Loucy (cell line): ENCODE data around the gene RINT1.
A peak's percentile ranks its signal among the peaks of the same experiment; 100 is the strongest.
"Not testable (repeated sequence)": the region's sequence is repeated elsewhere in the genome, so short reads cannot be mapped to it uniquely, and the experiment has no call there.

Experiments
- H2AFZ ChIP-seq: fragments of 200-600 bp; sonication (generic); 2 replicates; pipeline ENCODE4 v1.6.0; 2016; ENCODE audit warnings: antibody characterized with exemption, mild to moderate bottlenecking, low read length, moderate library complexity
- H3F3A ChIP-seq: fragments of 200-600 bp; 2 replicates; pipeline ENCODE4 v1.6.0; 2016; ENCODE audit warnings: antibody characterized with exemption, low read depth, mild to moderate bottlenecking
- H3K27me3 ChIP-seq: fragments of 200-600 bp; sonication (generic); 2 replicates; pipeline ENCODE4 v1.6.1; 2014; ENCODE audit warnings: low read length, mild to moderate bottlenecking; ENCODE audit not compliant: insufficient read depth, poor library complexity, severe bottlenecking
- H3K36me3 ChIP-seq: fragments of 200-600 bp; sonication (generic); 2 replicates; pipeline ENCODE4 v1.6.1; 2016; ENCODE audit warnings: low read length; ENCODE audit not compliant: insufficient read depth
- H3K4me1 ChIP-seq: fragments of 200-600 bp; sonication (generic); 2 replicates; pipeline ENCODE4 v1.5.1; 2014; ENCODE audit warnings: low read length, mild to moderate bottlenecking; ENCODE audit not compliant: insufficient read depth, poor library complexity, severe bottlenecking
- H3K4me2 ChIP-seq: fragments of 200-600 bp; sonication (generic); 2 replicates; pipeline ENCODE4 v1.6.0; 2014; ENCODE audit warnings: antibody characterized with exemption, low read length, low read depth, mild to moderate bottlenecking; ENCODE audit not compliant: poor library complexity, severe bottlenecking
- H3K4me3 ChIP-seq: fragments of 200-600 bp; sonication (generic); 2 replicates; pipeline ENCODE4 v1.5.1; 2014; ENCODE audit warnings: low read length, mild to moderate bottlenecking, mixed read lengths; ENCODE audit not compliant: poor library complexity, severe bottlenecking
- H3K79me2 ChIP-seq: fragments of 200-600 bp; sonication (generic); 2 replicates; pipeline ENCODE4 v1.6.1; 2014; ENCODE audit warnings: low read length; ENCODE audit not compliant: insufficient read depth
- H3K9ac ChIP-seq: fragments of 200-600 bp; sonication (generic); 2 replicates; pipeline ENCODE4 v1.6.0; 2014; ENCODE audit warnings: mild to moderate bottlenecking, low read depth, low read length, moderate library complexity; ENCODE audit not compliant: poor library complexity, severe bottlenecking
- H3K9me2 ChIP-seq: fragments of 200-600 bp; sonication (generic); replicated peaks from 2 replicates; pipeline ENCODE4 v1.6.1; 2016; ENCODE audit warnings: low read depth, low read length, mixed read lengths
- H3K9me3 ChIP-seq: fragments of 200-600 bp; sonication (generic); 2 replicates; pipeline ENCODE4 v1.6.1; 2014; ENCODE audit warnings: mild to moderate bottlenecking, antibody characterized with exemption, low read length, low read depth; ENCODE audit not compliant: insufficient read depth
- H4K20me1 ChIP-seq: fragments of 200-600 bp; sonication (generic); 2 replicates; pipeline ENCODE4 v1.6.0; 2014; ENCODE audit warnings: antibody characterized with exemption, low read length, mild to moderate bottlenecking; ENCODE audit not compliant: insufficient read depth, poor library complexity, severe bottlenecking
- EZH2phosphoT487 ChIP-seq: fragments of 200-600 bp; IDR thresholded peaks from 2 replicates; pipeline ENCODE4 v1.6.1; 2018; ENCODE audit warnings: antibody characterized with exemption, mild to moderate bottlenecking, moderate library complexity, borderline replicate concordance
- TF ChIP-seq, protein P1 (sequence below): fragments of 200-600 bp; sonication (generic); conservative IDR thresholded peaks from 2 replicates; pipeline ENCODE4 v1.5.1; 2014; ENCODE audit warnings: mild to moderate bottlenecking, antibody characterized with exemption, low read length

Gene RINT1

DNA sequence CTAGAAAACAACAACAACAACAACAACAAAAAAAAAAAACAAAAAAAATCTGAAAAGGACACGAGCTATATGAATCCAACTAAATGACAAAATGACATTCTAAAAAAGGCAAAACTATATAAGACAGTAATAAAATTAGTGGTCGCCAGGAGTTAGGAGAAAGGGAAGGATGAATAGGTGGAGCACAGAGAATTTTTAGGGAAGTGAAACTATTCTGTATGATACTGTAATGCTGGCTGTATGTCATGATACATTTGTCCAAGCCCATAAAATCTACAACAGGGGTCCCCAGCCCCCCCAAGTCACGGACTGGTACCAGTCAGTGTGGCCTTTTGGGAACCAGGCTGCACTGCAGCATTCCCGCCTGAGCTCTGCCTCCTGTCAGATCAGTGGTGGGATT lies 7.2 kb upstream of the RINT1 start:
- Histone ChIP-seq H3K4me2 (no peak overlapping the region), H3K4me1 (peaks cover 11% of the 10 kb centered on the region), H4K20me1 (peaks cover 3% of the 10 kb centered on the region), H3K9me2 (no peaks in the 10 kb centered on the region), H3K9me3 (no peaks in the 10 kb centered on the region), H3K27me3 (no peaks in the 10 kb centered on the region), H3K4me3 (no peak overlapping the region), H2AFZ (no peak overlapping the region), H3F3A (no peaks in the 10 kb centered on the region), H3K79me2 (peaks cover 6% of the 10 kb centered on the region; the same call in 1 of the 2 replicates), H3K9ac (no peak overlapping the region), H3K36me3 (no peaks in the 10 kb centered on the region)
- TF ChIP-seq, protein P1, sequence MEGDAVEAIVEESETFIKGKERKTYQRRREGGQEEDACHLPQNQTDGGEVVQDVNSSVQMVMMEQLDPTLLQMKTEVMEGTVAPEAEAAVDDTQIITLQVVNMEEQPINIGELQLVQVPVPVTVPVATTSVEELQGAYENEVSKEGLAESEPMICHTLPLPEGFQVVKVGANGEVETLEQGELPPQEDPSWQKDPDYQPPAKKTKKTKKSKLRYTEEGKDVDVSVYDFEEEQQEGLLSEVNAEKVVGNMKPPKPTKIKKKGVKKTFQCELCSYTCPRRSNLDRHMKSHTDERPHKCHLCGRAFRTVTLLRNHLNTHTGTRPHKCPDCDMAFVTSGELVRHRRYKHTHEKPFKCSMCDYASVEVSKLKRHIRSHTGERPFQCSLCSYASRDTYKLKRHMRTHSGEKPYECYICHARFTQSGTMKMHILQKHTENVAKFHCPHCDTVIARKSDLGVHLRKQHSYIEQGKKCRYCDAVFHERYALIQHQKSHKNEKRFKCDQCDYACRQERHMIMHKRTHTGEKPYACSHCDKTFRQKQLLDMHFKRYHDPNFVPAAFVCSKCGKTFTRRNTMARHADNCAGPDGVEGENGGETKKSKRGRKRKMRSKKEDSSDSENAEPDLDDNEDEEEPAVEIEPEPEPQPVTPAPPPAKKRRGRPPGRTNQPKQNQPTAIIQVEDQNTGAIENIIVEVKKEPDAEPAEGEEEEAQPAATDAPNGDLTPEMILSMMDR, result no peak
- no peak for TF ChIP-seq EZH2phosphoT487

DNA sequence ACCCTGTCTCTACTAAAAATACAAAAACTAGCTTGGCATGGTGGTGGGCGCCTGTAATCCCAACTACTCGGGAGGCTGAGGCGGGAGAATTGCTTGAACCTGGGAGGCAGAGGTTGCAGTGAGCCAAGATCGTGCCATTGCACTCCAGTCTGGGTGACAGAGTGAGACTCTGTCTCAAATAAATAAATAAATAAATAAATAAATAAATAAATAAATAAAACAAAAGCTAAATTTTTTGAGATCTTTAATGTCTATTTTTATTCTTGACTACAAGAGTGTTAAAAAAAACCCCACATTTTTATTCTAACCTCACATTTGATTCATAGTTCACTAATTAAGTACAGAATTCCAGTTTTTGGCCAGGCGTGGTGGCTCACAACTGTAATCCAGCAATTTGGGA lies 4.3 kb upstream of the RINT1 start:
- not testable (repeated sequence) for H3K9me2 ChIP-seq, H3K36me3 ChIP-seq, H2AFZ ChIP-seq, H3K4me1 ChIP-seq, H3K4me3 ChIP-seq, H3K9me3 ChIP-seq, H3K4me2 ChIP-seq, H3F3A ChIP-seq, H4K20me1 ChIP-seq, H3K27me3 ChIP-seq, H3K79me2 ChIP-seq, H3K9ac ChIP-seq

DNA sequence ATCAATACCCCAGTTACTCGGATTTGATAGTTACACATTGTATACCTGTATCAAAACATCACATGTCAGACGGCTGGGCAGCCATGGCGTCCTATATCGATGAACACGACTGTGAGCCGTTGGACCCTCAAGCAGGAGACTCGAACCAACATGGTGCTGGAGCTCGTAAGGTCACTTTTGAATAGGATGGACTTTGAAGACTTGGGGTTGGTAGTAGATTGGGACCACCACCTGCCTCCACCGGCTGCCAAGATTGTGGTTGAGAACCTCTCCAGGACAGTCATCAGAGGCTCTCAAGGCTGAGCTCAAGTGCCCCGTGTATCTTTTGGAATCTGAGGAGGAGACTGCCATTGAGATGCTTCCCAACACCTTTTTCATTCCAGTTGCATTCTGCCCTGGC lies 1.9 kb upstream of the RINT1 start:
- H2AFZ ChIP-seq, result no peak overlapping the region
- peaks cover 24% of the 10 kb centered on the region for H3K4me1 ChIP-seq
- H3K9me2 ChIP-seq, result no peaks in the 10 kb centered on the region
- H3K9me3 ChIP-seq, result no peaks in the 10 kb centered on the region
- no peaks in the 10 kb centered on the region for H3K36me3 ChIP-seq
- TF ChIP-seq, protein P1, result no peak
- TF ChIP-seq EZH2phosphoT487, result no peak
- H3K4me2 ChIP-seq, result no peak overlapping the region
- peaks cover 11% of the 10 kb centered on the region for H4K20me1 ChIP-seq
- H3K79me2 ChIP-seq, result peaks cover 25% of the 10 kb centered on the region
- H3K27me3 ChIP-seq, result no peaks in the 10 kb centered on the region
- no peak overlapping the region for H3K4me3 ChIP-seq
- H3F3A ChIP-seq, result no peaks in the 10 kb centered on the region
- H3K9ac ChIP-seq, result no peak overlapping the region

DNA sequence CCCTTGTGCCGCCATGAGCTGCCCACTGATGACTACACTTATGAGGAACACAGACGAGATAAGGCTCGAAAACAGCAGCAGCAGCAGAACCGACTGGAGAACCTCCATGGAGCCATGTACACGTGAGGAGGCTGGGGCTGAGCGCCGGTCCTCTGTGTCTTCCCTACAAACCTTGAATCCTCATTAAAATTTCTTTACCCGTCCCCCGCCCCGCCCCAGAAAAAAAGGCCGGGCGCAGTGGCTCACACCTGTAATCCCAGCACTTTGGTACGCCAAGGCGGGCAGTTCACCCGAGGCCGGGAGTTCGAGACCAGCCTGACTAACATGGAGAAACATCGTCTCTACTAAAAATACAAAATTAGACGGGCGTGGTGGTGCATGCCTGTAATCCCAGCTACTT lies 1.5 kb upstream of the RINT1 start:
- Histone ChIP-seq H4K20me1 (peaks cover 11% of the 10 kb centered on the region), H3K79me2 (peaks cover 27% of the 10 kb centered on the region), H3K9me2 (no peaks in the 10 kb centered on the region), H2AFZ (no peak overlapping the region), H3K27me3 (no peaks in the 10 kb centered on the region), H3K9me3 (no peaks in the 10 kb centered on the region), H3K36me3 (no peaks in the 10 kb centered on the region), H3K9ac (no peak overlapping the region), H3F3A (no peaks in the 10 kb centered on the region), H3K4me1 (peaks cover 24% of the 10 kb centered on the region), H3K4me2 (peak overlapping the region; percentile 83), H3K4me3 (no peak overlapping the region)
- TF ChIP-seq EZH2phosphoT487, result no peak
- TF ChIP-seq, protein P1, result no peak
